Astrocyte (in vitro differentiated cells and primary cell): Measurements from ENCODE around the gene PIGQ.

Experiments
- CTCF ChIP-seq: IDR thresholded peaks from 2 replicates; pipeline ENCODE4 v1.5.1; 2011; ENCODE audit warnings: low read depth, mild to moderate bottlenecking, inconsistent platforms, low read length, moderate library complexity; ENCODE audit not compliant: insufficient read depth
- EZH2 ChIP-seq: IDR thresholded peaks from 2 replicates; pipeline ENCODE4 v1.6.1; 2012; ENCODE audit warnings: mild to moderate bottlenecking, low read length, inconsistent platforms; ENCODE audit not compliant: insufficient read depth

DNA sequence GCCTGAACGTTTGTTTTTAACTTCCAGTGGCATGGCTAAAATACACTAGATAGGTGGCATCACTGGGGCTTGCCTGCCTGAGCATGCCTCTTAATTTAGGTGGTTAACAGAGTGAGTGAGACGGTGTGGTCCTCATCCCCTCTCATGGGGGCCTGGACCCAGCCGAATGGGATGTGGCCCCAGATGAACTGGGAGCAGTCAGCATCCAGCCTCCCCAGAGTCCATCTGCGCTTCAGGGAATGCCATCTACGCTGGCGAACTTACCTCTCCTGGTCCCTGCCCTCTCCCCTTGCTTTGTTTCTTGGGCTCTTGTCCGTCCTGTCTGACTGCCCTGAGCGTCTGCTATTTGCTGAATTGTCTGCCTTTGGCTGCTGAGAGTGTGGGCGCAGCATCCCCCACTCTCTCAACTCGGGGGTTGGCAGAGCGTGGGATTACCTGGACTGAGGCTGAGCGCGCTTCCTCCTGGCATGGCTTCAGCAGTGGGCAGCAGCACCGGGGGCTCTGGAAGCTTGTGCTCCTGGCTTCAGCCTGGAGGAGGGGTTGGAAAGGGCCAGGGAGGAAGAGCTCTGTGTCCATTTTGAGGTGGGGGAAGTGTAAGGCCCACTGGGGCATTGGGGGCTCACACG is 22.2 kb downstream of the PIGQ start:
- TF ChIP-seq EZH2 (no peak), CTCF (no peak)
